Right kidney (tissue), 1 donor: Measurements from ENCODE around the gene JAKMIP1.

Experiments
- DNase-seq: peaks from one replicate; pipeline ENCODE4 v3.0.0-alpha.2; 2016

Gene JAKMIP1

GRCh38 chr4:6200922-6201362 is 593 bp upstream of the JAKMIP1 start:
- no peak for DNase-seq

DNA sequence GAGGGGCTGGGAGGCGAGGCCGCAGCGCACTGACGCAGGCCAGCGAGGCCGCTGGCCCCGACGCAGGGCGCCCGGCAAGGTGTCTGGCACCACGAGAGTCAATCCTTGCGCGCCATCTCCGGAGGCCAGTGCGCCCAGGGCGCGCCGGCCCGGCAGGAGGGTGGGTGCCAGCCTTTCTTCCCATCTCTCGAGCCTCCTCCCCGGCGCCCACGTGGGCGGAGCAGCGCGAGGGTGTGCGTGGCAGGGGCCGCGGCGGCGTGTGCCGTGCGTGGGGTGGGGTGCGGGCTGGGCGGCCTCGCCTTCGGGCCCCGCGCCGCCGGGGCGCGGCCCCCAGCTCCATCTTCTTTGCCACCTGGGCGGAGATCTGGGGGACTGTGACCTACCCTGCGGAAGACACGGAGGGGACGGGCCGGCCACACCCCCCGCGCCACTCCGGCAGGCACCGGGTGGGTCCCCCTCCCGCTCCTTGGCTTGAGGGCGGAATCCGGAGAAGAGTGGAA is 877 bp downstream of the JAKMIP1 start:
- no peak for DNase-seq

GRCh38 chr4:6198768-6199421 is 1.5 kb downstream of the JAKMIP1 start:
- DNase-seq = peak; percentile 57

DNA sequence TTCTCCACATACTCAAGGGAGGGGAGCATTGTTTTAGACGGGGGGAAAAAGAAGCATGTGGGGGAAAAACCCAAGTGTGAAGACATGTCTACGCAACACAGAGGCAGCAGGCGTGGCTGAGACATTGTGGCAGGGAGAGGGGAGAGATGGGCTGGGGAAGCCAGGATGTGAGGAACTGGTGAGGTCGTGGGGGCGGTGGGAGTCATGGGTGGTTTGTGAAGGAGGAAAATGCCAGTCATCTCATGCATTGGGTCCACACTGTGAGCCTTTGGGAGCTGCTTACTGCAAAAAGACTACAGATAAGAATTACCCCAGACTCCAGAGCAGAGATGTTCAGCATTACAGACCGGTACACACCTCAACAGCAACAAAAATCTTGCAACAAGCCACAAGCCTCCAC is 2.1 kb downstream of the JAKMIP1 start:
- no peak for DNase-seq

GRCh38 chr4:6197433-6198174 is 2.7 kb downstream of the JAKMIP1 start:
- DNase-seq = no peak

DNA sequence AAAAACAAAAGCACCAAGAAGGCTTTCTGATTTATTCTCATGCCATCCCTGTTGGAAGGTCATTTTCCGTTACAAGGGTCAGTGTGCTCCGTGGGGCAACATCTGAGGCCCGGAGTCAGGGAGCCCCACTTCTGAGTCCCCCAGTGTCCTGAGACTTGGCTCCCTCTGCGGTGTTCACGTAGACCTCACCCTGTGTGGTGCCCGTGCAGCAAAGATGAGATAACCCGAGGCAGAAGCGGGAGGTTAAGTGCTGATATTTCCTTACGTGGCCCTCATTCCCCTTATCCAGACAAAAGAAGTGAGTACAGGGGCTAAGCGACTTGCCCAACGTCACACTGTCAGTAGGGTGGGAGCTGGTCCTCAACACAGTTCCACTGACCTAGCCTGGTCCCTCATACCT is 3.5 kb downstream of the JAKMIP1 start:
- DNase-seq = no peak

- no peak for DNase-seq
Measured at GRCh38 chr4:6196324-6196723, 4.0 kb downstream of the JAKMIP1 start.

DNA sequence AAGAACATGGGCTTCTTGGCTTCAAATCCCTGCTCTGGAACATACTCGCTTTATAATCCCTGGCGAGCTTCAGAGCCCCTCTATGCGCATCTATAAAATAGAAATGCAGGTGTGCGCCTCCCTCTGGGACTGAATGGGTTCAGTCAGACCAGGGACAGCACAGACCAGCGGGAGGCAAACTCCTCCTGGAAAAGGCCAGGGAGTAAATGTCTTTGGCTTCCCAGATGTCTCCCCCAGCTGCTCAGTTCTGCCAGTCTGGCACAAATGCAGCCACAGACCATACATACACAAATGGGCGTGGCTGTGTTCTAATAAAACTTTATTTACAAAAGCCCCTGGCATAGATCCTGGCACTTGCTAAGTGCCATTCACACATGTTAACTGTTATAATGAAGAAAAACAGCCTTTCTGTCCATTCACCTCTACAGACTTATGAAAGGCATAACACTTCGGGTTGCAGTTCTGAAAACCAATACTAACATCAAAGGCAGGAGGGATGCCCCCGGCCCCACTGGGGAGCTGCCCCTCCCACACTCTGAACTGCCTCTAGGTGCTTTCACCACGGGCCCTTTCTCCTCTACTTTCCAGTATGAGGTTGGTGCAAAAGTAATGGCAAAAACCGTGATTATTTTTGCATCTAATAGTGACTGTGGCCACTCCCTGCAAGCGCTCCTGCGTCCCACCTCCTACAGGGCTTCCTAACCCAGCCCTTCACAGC is 4.6 kb downstream of the JAKMIP1 start:
- DNase-seq = no peak

- DNase-seq = no peak
Measured at GRCh38 chr4:6194458-6195195, 5.7 kb downstream of the JAKMIP1 start.

DNA sequence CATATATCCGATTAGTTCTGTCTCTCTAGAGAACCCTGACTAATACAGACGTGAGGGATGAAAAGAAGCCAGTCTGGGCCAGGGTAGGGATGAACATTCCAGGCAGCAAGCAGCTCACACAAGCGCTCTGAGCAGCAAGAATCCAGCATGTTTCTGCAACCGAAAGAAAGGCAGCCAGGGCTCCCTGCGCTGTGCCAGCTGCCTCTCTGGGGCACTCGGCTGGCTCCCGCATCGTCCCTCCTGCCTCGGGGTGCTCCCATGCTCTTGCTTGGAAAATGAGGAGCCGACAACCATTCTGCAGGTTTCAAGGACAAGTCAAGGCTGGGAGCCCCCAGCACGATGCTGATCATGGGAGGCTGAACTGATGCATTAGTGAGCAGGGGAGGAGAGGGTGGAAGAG is 7.0 kb downstream of the JAKMIP1 start:
- DNase-seq = no peak

GRCh38 chr4:6192245-6192644 is 8.1 kb downstream of the JAKMIP1 start:
- DNase-seq = no peak

DNA sequence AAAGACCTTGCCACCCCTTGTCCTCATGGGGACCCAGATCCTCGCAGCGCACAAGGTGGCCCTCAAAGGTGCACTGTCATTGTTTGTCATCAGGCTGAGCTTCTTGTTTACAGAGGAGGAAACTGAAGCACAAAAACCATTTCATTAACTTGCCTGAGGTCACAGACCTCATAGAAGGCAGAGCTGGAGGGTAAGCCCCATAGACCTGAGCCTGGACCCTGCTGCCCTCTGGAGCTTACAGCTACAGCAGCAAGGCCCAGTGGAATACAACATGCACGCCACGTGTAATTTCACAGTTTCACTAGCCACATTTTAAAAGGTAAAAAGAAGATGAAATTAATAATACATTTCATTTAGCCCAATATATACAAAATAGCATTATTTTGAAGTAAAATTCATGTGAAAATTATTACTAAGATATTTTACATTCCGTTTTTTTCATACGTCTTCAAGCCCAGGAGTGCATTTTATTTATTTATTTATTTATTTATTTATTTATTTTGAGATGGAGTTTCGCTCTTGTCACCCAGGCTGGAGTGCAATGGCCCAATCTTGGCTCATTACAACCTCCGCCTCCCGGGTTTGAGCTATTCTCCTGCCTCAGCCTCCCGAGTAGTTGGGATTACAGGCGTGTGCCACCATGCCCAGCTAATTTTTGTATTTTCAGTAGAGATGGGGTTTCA is 8.8 kb downstream of the JAKMIP1 start:
- no peak for DNase-seq

- no peak for DNase-seq
Measured at GRCh38 chr4:6190486-6190885, 9.9 kb downstream of the JAKMIP1 start.

GRCh38 chr4:6189511-6189910 is 10.8 kb downstream of the JAKMIP1 start:
- no peak for DNase-seq

GRCh38 chr4:6188687-6189305 is 11.6 kb downstream of the JAKMIP1 start:
- DNase-seq = no peak

DNA sequence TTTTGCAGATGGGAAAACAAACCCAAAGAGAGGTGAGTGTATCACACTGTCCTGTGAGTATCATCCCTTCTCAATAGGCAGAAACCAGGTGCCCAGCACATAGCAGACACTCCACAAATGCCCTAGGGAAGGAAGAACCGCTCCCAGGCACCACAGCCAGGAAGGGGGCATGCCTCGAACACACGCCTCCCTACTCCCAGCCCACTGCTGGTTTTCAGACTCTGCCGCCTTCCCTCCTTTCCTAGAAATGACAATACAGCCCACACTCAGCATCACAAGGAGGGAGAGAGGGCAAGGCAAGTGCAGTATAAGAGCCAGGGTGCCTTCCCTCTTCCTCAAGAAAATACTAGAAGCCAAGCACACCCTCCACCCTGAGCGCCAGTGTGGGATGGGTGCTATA is 16.2 kb downstream of the JAKMIP1 start:
- no peak for DNase-seq

DNA sequence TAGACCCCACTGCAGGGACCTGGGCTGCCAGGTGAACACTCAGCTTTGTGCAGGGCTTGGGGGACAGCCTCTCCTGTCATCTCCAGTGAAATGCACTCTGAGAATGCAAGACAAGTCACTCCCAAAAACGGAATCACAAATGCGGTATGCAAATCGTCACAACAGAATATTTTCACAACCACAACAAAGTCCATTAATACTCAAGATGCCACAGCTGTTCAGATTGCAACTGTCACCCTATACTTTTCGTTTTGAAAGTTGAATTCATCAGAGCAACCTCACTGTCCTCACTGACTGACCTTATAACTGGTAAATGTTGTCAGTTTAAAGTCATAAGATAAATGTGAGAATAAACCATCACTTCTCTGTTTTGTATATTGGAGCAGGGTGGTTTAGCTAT is 16.6 kb downstream of the JAKMIP1 start:
- DNase-seq = no peak

GRCh38 chr4:6182376-6183280 is 17.7 kb downstream of the JAKMIP1 start:
- DNase-seq = no peak

GRCh38 chr4:6180841-6181631 is 19.3 kb downstream of the JAKMIP1 start:
- no peak for DNase-seq

- DNase-seq = no peak
Measured at GRCh38 chr4:6179362-6179761, 21.0 kb downstream of the JAKMIP1 start.
